ENCODE results near the gene TSEN54. TPM values are rescaled to one million over a fixed set of nuclear protein-coding genes. Genes with fewer than 3 reads are reported as not detected.
A peak's percentile ranks its signal among the peaks of the same experiment; 100 is the strongest.

TSEN54 gene
- total and polyA plus RNA-seq, 9 donors, result 12.5 to 27.3 (median 21.0) TPM

DNA sequence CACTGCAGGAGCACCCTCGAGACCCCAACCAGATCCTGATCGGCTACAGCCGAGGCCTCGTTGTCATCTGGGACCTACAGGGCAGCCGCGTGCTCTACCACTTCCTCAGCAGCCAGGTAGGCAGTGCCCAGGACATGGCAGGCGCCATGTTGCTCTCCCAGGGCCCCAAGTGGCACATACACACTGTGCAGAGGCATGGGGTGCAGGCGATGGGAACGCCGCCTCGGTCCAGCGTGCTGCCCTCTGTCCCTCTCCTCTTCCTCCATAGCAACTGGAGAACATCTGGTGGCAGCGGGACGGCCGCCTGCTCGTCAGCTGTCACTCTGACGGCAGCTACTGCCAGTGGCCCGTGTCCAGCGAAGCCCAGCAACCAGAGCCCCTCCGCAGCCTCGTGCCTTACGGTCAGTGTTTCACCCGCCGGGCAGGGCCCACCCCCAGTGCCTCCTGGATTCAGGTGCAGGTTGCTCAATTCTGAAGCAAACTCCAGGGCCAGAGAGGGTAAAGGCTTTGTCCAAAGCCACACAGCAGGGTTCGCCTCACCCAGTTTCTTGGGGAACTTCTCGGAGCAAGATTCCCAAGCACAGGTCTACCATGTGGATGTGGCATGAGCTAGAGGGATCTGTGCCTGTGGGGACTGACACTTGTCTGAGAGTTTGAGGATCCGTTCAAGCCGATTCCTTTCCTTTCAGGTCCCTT is 46.9 kb downstream of the TSEN54 start:
- Histone ChIP-seq H3K27me3 (ENCODE audit: control insufficient read depth, insufficient read depth, low read length) (no peaks in the 10 kb centered on the region), H3K9me3 (replicated peaks; ENCODE audit: control insufficient read depth, low read depth, low read length) (no peaks in the 10 kb centered on the region), H3K27ac (ENCODE audit: low read length) (no peak overlapping the region), H3K36me3 (ENCODE audit: control insufficient read depth, insufficient read depth, low read length) (no peaks in the 10 kb centered on the region), H3K4me3 (ENCODE audit: low read length) (no peak overlapping the region), H3K4me1 (ENCODE audit: control insufficient read depth, insufficient read depth, low read length) (peaks cover 18% of the 10 kb centered on the region)
- DNase-seq, result peak; percentile 24
- WGBS (ENCODE audit: insufficient coverage), result 80% methylated on average over 23 of the region's 28 CpGs

DNA sequence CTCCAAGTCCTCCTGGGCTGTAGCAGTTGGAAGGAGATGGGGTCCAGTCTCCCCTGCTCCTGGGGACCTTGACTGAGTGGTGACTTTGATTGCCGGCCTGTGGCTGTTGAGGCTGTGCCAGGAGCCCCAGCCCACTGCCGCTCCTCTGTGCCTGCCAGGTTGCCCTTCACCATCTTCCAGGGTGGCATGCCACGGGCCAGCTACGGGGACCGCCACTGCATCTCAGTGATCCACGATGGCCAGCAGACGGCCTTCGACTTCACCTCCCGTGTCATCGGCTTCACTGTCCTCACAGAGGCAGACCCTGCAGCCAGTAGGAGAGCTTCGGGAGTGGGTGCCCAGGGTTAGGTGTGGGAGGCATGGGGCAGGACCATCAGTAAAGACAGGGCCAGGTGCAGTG is 47.9 kb downstream of the TSEN54 start:
- DNase-seq, result no peak
- Histone ChIP-seq H3K36me3 (ENCODE audit: control insufficient read depth, insufficient read depth, low read length) (no peaks in the 10 kb centered on the region), H3K9me3 (replicated peaks; ENCODE audit: control insufficient read depth, low read depth, low read length) (no peaks in the 10 kb centered on the region), H3K4me1 (ENCODE audit: control insufficient read depth, insufficient read depth, low read length) (peaks cover 13% of the 10 kb centered on the region), H3K4me3 (ENCODE audit: low read length) (no peak overlapping the region), H3K27me3 (ENCODE audit: control insufficient read depth, insufficient read depth, low read length) (no peaks in the 10 kb centered on the region), H3K27ac (ENCODE audit: low read length) (no peak overlapping the region)
- WGBS (ENCODE audit: insufficient coverage), result 85% methylated on average over 11 of the region's 11 CpGs

DNA sequence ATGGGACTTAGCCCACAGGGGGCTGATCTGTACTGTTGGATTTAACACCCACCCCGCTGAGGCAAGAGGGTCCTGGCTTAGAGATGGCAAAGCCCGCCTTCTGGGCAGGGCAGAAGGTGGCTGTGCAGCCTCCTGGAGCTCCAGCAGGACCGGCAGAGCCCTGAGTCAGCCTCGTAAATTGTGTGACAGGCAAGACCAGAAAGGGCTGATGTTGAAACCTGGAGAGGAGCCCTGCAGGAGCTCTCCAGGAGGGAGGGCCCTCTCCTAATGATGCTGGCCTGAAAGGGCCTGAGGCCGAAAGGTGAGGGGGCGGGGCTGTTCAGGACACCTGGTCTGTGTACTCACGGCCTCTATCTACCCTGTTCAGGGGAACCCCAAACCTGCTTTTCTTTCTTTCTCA is 48.7 kb downstream of the TSEN54 start:
- no peak overlapping the region for H3K27ac ChIP-seq (ENCODE audit: low read length)
- no peak overlapping the region for H3K4me3 ChIP-seq (ENCODE audit: low read length)
- no peaks in the 10 kb centered on the region for H3K9me3 ChIP-seq (replicated peaks; ENCODE audit: control insufficient read depth, low read depth, low read length)
- H3K4me1 ChIP-seq (ENCODE audit: control insufficient read depth, insufficient read depth, low read length), result peaks cover 12% of the 10 kb centered on the region
- no peaks in the 10 kb centered on the region for H3K27me3 ChIP-seq (ENCODE audit: control insufficient read depth, insufficient read depth, low read length)
- no peak for DNase-seq
- H3K36me3 ChIP-seq (ENCODE audit: control insufficient read depth, insufficient read depth, low read length), result no peaks in the 10 kb centered on the region
- WGBS (ENCODE audit: insufficient coverage), result 51% methylated on average over 6 of the region's 7 CpGs

DNA sequence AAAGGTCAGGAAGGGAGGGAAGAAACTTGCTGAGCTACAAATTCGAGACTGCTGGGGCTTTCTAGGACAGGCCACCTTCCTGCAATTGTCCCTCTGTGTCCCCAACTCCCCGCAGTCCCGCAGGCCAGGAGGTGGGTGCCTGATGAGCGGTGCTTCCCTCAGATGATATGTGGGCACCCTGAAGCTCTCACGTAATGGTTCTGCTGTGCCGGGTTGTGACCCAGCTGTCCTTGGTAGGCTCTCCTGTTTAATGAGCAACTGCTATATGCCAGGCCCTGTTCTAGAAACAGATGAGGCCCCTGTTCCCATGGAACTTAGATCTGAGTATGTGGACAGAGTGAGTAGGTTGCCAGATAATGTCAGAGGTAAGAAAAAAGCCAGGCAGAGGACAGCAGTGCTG is 49.3 kb downstream of the TSEN54 start:
- H3K36me3 ChIP-seq (ENCODE audit: control insufficient read depth, insufficient read depth, low read length), result no peaks in the 10 kb centered on the region
- 85% methylated on average over 6 of the region's 6 CpGs for WGBS (ENCODE audit: insufficient coverage)
- H3K4me1 ChIP-seq (ENCODE audit: control insufficient read depth, insufficient read depth, low read length), result peaks cover 14% of the 10 kb centered on the region
- H3K27ac ChIP-seq (ENCODE audit: low read length), result no peak overlapping the region
- no peaks in the 10 kb centered on the region for H3K27me3 ChIP-seq (ENCODE audit: control insufficient read depth, insufficient read depth, low read length)
- no peak for DNase-seq
- H3K9me3 ChIP-seq (replicated peaks; ENCODE audit: control insufficient read depth, low read depth, low read length), result no peaks in the 10 kb centered on the region
- no peak overlapping the region for H3K4me3 ChIP-seq (ENCODE audit: low read length)

DNA sequence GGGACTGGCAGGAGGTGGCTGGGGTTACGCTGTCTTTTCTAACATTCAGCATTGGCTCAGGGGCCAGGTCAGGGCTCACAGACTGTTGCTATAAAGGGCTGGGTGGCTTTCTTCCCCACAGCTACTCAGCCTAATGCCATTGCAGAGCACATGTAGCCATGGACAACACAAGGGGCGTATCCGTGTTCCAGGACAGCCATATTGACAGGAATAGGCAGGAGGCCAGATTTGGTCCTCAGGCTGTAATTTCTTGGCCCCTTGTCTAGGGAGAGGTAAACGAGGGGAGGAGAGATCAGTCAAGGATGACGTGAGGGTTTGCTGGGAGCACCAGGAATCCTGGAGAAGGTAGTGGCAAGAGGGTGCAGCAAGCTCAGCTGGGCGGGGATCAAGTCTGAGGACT is 50.1 kb downstream of the TSEN54 start:
- no peak for DNase-seq
- no peak overlapping the region for H3K4me3 ChIP-seq (ENCODE audit: low read length)
- H3K27ac ChIP-seq (ENCODE audit: low read length), result no peak overlapping the region
- H3K4me1 ChIP-seq (ENCODE audit: control insufficient read depth, insufficient read depth, low read length), result peaks cover 16% of the 10 kb centered on the region
- H3K36me3 ChIP-seq (ENCODE audit: control insufficient read depth, insufficient read depth, low read length), result no peaks in the 10 kb centered on the region
- 53% methylated on average over 6 of the region's 6 CpGs for WGBS (ENCODE audit: insufficient coverage)
- H3K9me3 ChIP-seq (replicated peaks; ENCODE audit: control insufficient read depth, low read depth, low read length), result no peaks in the 10 kb centered on the region
- no peaks in the 10 kb centered on the region for H3K27me3 ChIP-seq (ENCODE audit: control insufficient read depth, insufficient read depth, low read length)

DNA sequence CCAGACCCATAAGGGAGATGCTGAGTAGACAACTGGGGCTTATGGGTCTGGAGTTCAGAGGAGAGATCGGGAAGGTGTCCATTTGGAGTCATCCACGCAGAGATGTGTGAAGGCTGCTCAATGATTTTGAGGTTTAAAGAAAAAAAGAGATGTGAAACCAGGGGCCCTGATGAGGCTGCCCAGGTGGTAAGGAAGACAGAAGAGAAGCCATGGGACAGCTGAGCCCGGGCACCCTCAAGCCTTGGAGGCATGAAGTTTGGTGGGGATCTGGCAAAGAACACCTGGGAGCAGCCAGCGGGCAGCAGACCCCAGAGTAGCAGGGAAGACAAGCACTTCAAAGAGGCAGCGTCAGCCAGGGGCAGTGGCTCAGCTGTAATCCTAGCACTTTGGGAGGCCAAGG is 50.5 kb downstream of the TSEN54 start:
- Histone ChIP-seq H3K36me3 (ENCODE audit: control insufficient read depth, insufficient read depth, low read length) (no peaks in the 10 kb centered on the region), H3K4me3 (ENCODE audit: low read length) (no peak overlapping the region), H3K27ac (ENCODE audit: low read length) (no peak overlapping the region), H3K27me3 (ENCODE audit: control insufficient read depth, insufficient read depth, low read length) (no peaks in the 10 kb centered on the region), H3K9me3 (replicated peaks; ENCODE audit: control insufficient read depth, low read depth, low read length) (no peaks in the 10 kb centered on the region), H3K4me1 (ENCODE audit: control insufficient read depth, insufficient read depth, low read length) (peaks cover 16% of the 10 kb centered on the region)
- WGBS (ENCODE audit: insufficient coverage), result 81% methylated on average over 5 of the region's 5 CpGs
- no peak for DNase-seq

DNA sequence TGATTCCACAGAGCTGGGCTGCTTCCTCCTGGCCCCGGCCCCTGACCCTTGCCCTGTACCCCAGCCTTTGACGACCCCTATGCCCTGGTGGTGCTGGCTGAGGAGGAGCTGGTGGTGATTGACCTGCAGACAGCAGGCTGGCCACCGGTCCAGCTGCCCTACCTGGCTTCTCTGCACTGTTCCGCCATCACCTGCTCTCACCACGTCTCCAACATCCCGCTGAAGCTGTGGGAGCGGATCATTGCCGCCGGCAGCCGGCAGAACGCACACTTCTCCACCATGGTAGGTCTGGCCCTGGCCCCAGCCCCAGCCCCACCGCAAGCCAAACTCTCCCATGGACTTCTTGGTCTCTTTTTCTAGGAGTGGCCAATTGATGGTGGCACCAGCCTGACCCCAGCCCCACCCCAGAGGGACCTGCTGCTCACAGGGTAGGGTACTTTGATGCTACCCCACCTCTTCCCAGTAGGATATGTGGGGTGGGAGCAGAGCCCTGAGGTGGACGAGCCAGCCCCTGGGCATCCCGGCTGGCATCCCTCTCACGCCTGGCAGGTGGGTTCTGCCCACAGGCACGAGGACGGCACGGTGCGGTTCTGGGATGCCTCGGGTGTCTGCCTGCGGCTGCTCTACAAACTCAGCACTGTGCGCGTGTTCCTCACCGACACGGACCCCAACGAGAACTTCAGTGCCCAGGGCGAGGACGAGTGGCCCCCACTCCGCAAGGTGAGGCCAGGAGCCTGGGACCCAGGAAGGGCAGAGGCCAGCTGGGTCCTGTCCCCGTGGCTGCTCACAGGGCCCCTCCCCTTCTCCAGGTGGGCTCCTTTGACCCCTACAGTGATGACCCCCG is 52.3 kb downstream of the TSEN54 start:
- Histone ChIP-seq H3K36me3 (ENCODE audit: control insufficient read depth, insufficient read depth, low read length) (no peaks in the 10 kb centered on the region), H3K27ac (ENCODE audit: low read length) (no peak overlapping the region), H3K9me3 (replicated peaks; ENCODE audit: control insufficient read depth, low read depth, low read length) (no peaks in the 10 kb centered on the region), H3K4me3 (ENCODE audit: low read length) (no peak overlapping the region), H3K27me3 (ENCODE audit: control insufficient read depth, insufficient read depth, low read length) (no peaks in the 10 kb centered on the region), H3K4me1 (ENCODE audit: control insufficient read depth, insufficient read depth, low read length) (peaks cover 8% of the 10 kb centered on the region)
- no peak for DNase-seq
- 90% methylated on average over 30 of the region's 31 CpGs for WGBS (ENCODE audit: insufficient coverage)

DNA sequence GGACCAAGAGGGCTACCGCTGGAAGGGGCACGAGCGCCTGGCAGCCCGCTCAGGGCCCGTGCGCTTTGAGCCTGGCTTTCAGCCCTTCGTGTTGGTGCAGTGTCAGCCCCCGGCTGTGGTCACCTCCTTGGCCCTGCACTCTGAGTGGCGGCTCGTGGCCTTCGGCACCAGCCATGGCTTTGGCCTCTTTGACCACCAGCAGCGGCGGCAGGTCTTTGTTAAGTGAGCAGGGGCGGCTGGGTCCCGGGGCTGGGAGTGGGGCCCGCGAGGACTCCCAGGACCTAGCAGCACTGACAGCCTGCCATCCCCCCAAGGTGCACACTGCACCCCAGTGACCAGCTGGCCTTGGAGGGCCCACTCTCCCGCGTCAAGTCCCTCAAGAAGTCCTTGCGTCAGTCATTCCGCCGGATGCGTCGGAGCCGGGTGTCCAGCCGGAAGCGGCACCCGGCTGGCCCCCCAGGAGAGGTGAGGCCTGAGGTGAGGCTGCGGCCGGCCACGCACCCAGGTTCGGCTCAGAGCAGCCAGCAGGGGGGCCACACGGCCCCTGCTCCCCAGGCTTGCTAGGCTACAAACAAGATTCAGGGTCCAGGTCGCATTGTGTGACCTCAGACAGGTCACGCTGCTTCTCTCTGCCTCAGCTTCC is 53.8 kb downstream of the TSEN54 start:
- Histone ChIP-seq H3K27me3 (ENCODE audit: control insufficient read depth, insufficient read depth, low read length) (no peaks in the 10 kb centered on the region), H3K9me3 (replicated peaks; ENCODE audit: control insufficient read depth, low read depth, low read length) (no peaks in the 10 kb centered on the region), H3K4me3 (ENCODE audit: low read length) (no peak overlapping the region), H3K36me3 (ENCODE audit: control insufficient read depth, insufficient read depth, low read length) (no peaks in the 10 kb centered on the region), H3K4me1 (ENCODE audit: control insufficient read depth, insufficient read depth, low read length) (peaks cover 7% of the 10 kb centered on the region), H3K27ac (ENCODE audit: low read length) (no peak overlapping the region)
- DNase-seq, result no peak
- WGBS (ENCODE audit: insufficient coverage), result 87% methylated on average over 35 of the region's 35 CpGs

DNA sequence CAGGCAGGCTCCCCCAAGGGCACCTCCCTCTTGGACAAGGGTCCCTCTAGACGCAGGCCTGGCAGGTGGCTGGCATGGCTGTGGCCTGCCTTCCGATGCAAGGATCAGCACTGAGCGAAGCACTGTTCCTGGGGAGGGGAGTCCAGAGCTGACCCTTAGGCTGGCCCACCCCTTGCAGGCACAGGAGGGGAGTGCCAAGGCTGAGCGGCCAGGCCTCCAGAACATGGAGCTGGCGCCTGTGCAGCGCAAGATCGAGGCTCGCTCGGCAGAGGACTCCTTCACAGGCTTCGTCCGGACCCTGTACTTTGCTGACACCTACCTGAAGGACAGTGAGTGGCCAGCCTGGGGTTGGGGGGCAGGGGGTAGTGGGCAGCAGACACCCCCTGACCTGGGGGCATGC is 54.4 kb downstream of the TSEN54 start:
- H3K4me3 ChIP-seq (ENCODE audit: low read length), result no peak overlapping the region
- H3K9me3 ChIP-seq (replicated peaks; ENCODE audit: control insufficient read depth, low read depth, low read length), result no peaks in the 10 kb centered on the region
- H3K4me1 ChIP-seq (ENCODE audit: control insufficient read depth, insufficient read depth, low read length), result peaks cover 7% of the 10 kb centered on the region
- DNase-seq, result no peak
- H3K36me3 ChIP-seq (ENCODE audit: control insufficient read depth, insufficient read depth, low read length), result no peaks in the 10 kb centered on the region
- no peaks in the 10 kb centered on the region for H3K27me3 ChIP-seq (ENCODE audit: control insufficient read depth, insufficient read depth, low read length)
- WGBS (ENCODE audit: insufficient coverage), result 71% methylated on average over 8 of the region's 11 CpGs
- H3K27ac ChIP-seq (ENCODE audit: low read length), result no peak overlapping the region

DNA sequence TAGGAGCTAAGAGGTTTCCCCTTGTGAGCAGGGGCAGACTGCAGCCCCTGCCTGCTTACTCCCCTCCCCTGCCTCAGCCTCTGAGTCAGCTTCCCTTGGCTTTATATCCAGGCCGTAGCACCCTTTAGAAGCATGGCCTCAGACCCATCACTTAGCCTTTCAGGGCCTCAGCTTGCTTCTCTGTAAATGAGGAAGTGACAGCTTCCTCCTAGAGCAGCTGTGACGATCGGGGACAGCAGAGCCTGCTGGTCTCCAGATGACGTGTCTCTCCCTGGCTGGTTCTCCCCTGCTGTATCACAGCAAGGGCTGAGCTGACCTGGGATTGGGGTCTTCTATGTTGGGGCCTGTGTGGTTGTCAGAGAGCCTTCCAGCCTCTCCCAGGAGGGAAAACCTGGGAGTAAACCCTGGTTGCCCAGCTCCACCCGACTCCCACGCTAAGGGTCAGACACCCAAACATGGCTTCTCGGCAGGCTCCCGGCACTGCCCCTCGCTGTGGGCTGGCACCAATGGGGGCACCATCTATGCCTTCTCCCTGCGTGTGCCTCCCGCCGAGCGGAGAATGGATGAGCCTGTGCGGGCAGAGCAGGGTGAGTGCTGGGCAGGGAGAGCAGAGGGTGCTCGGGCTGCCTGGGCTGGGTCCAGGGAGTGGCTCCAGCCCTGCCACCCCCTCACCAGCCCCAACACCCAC is 55.0 kb downstream of the TSEN54 start:
- H3K27ac ChIP-seq (ENCODE audit: low read length), result no peak overlapping the region
- H3K27me3 ChIP-seq (ENCODE audit: control insufficient read depth, insufficient read depth, low read length), result no peaks in the 10 kb centered on the region
- H3K4me3 ChIP-seq (ENCODE audit: low read length), result no peak overlapping the region
- WGBS (ENCODE audit: insufficient coverage), result 54% methylated on average over 11 of the region's 15 CpGs
- DNase-seq, result peak; percentile 75
- no peaks in the 10 kb centered on the region for H3K36me3 ChIP-seq (ENCODE audit: control insufficient read depth, insufficient read depth, low read length)
- H3K9me3 ChIP-seq (replicated peaks; ENCODE audit: control insufficient read depth, low read depth, low read length), result no peaks in the 10 kb centered on the region
- H3K4me1 ChIP-seq (ENCODE audit: control insufficient read depth, insufficient read depth, low read length), result peaks cover 7% of the 10 kb centered on the region
